ENCODE data around the gene NUDT9.
"Not testable (repeated sequence)": the region's sequence is repeated elsewhere in the genome, so short reads cannot be mapped to it uniquely, and the experiment has no call there.

The NUDT9 gene

GRCh38 chr4:87491851-87492250 lies 69.5 kb downstream of the NUDT9 start:
- H3K9me3 ChIP-seq (ENCODE audit: control insufficient read depth, low read length); H3K9ac ChIP-seq (ENCODE audit: low read length); H3K27me3 ChIP-seq (replicated peaks; ENCODE audit: control insufficient read depth, insufficient read depth, low read length); H3K4me3 ChIP-seq (ENCODE audit: low read length); H3K36me3 ChIP-seq (ENCODE audit: control insufficient read depth, insufficient read depth, low read length, severe bottlenecking); DNase-seq (ENCODE audit: low read depth): not testable (repeated sequence)
- peaks cover 28% of the 10 kb centered on the region for H3K4me1 ChIP-seq (ENCODE audit: control insufficient read depth, insufficient read depth, low read length)

DNA sequence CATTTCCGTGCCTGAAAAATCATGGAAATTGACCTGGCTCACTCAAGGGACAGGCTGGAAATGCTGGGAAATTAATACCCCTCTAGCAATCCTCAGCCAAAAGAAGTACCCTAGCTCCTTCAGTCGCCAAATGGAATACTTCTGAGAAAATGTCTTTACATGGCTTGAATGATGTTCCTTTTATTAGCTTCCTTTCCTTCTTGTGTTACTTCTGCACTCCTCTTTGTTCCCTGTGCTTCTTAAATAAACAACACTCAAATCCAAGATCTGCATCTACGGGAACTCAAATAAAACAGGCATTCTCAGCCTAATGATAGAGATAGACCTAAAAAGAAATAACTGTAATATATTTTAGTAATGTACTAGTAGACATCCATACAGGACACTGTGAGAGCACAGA lies 70.7 kb downstream of the NUDT9 start:
- no peak for DNase-seq (ENCODE audit: low read depth)
- Histone ChIP-seq H3K9me3 (ENCODE audit: control insufficient read depth, low read length) (no peaks in the 10 kb centered on the region), H3K9ac (ENCODE audit: low read length) (no peak overlapping the region), H3K4me1 (ENCODE audit: control insufficient read depth, insufficient read depth, low read length) (peaks cover 33% of the 10 kb centered on the region), H3K4me3 (ENCODE audit: low read length) (peak overlapping the region; percentile 17), H3K27me3 (replicated peaks; ENCODE audit: control insufficient read depth, insufficient read depth, low read length) (no peaks in the 10 kb centered on the region), H3K36me3 (ENCODE audit: control insufficient read depth, insufficient read depth, low read length, severe bottlenecking) (no peaks in the 10 kb centered on the region)

DNA sequence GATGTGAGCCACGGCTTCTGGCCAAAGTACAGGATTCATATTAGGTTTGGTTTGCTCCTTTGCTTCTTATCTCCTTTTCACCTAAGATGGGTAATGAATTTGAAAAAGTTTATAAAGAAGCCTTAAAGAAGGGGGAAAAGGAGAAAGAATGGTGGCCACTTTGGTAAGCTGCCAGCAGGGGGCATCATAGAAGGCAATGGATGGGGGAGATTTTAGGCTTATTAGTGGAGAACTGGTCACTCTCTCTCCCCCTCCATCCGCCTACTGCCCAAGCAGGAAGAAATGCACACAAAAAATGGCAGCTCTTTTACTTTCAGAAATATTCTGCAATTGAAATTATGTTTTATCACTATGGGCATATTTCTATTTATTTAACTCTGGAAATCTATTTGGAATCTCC lies 74.8 kb downstream of the NUDT9 start:
- H3K27me3 ChIP-seq (replicated peaks; ENCODE audit: control insufficient read depth, insufficient read depth, low read length): no peaks in the 10 kb centered on the region
- peaks cover 23% of the 10 kb centered on the region for H3K4me1 ChIP-seq (ENCODE audit: control insufficient read depth, insufficient read depth, low read length)
- H3K9me3 ChIP-seq (ENCODE audit: control insufficient read depth, low read length): no peaks in the 10 kb centered on the region
- no peak for DNase-seq (ENCODE audit: low read depth)
- no peaks in the 10 kb centered on the region for H3K36me3 ChIP-seq (ENCODE audit: control insufficient read depth, insufficient read depth, low read length, severe bottlenecking)
- H3K9ac ChIP-seq (ENCODE audit: low read length): no peak overlapping the region
- H3K4me3 ChIP-seq (ENCODE audit: low read length): no peak overlapping the region

DNA sequence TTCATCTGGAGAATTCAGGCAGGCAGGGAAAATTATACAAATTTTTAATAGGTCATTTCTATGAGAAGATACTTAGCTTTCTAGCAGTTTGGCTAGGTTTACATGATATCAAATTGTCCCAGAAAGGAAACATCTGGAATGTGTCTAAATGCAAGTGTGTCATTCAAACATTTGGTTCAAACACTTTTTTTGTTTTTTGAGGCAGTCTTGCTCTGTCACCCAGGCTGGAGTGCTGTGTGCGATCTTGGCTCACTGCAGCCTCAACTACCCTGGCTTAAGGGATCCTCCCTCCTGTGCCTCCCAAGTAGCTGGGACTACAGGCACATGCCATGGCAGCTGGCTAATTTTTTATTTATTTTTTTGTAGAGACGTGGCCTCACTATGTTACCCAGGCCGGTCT lies 75.2 kb downstream of the NUDT9 start:
- no peaks in the 10 kb centered on the region for H3K27me3 ChIP-seq (replicated peaks; ENCODE audit: control insufficient read depth, insufficient read depth, low read length)
- H3K4me3 ChIP-seq (ENCODE audit: low read length): no peak overlapping the region
- no peak for DNase-seq (ENCODE audit: low read depth)
- H3K36me3 ChIP-seq (ENCODE audit: control insufficient read depth, insufficient read depth, low read length, severe bottlenecking): no peaks in the 10 kb centered on the region
- no peaks in the 10 kb centered on the region for H3K9me3 ChIP-seq (ENCODE audit: control insufficient read depth, low read length)
- peak overlapping the region; percentile 9 for H3K9ac ChIP-seq (ENCODE audit: low read length)
- H3K4me1 ChIP-seq (ENCODE audit: control insufficient read depth, insufficient read depth, low read length): peaks cover 23% of the 10 kb centered on the region

- Histone ChIP-seq H3K27me3 (replicated peaks; ENCODE audit: control insufficient read depth, insufficient read depth, low read length) (no peaks in the 10 kb centered on the region), H3K36me3 (ENCODE audit: control insufficient read depth, insufficient read depth, low read length, severe bottlenecking) (no peaks in the 10 kb centered on the region), H3K9me3 (ENCODE audit: control insufficient read depth, low read length) (no peaks in the 10 kb centered on the region), H3K4me1 (ENCODE audit: control insufficient read depth, insufficient read depth, low read length) (peaks cover 17% of the 10 kb centered on the region), H3K4me3 (ENCODE audit: low read length) (peak overlapping the region; percentile 76), H3K9ac (ENCODE audit: low read length) (peak overlapping the region; percentile 9)
- peak; percentile 74 for DNase-seq (ENCODE audit: low read depth)
These were observed 76.1 kb downstream of the NUDT9 start for GRCh38 chr4:87498446-87498900.

DNA sequence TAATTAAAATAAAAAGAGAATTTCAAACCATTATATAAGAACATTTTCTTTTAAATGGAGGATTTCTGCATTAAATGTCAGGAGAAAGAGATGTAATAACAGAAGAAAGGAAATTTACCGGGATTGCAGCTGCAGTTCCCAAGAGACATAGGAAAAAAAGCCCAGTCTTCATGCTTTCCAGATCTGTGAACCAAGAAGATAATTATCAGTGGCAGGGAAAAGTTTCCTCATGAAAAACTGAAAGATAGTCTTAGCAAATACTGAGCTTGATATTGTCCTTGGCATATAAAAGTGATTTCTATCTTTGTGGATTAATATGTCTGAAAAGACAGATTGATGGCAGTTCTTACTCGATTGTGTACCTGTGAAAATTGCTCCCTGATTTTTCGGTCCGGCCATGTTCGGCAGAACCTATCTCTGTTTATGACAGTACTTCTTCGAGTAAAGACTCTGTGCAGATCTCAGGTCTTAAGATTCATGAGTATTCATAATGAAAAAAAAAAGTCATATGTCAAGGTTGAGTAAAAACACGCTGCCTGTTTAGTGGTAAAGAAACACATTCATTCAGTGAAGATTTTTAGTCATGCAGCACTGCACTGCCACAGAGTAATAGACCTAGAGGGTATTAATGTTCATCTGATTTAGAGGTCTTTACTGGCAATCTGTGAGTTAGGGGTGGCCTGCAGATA lies 77.2 kb downstream of the NUDT9 start:
- no peak overlapping the region for H3K9ac ChIP-seq (ENCODE audit: low read length)

DNA sequence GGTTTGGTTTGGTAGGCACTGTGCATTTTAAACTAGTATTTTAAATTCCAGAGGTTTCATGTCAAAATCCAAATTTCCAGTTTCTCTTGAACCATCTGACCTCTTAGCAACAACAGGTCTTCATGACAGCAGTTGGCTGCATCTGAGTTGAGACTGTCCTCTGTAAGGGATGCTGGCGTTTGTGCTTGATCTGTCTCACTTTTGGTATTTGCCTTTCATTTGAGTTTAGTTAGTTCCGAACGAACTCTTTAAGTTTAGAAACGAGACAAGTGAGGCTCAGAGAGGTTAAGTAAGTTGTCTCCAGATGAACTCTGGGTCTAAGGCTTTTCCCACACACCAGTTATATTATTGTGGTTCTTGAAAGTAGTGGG lies 77.7 kb downstream of the NUDT9 start:
- Histone ChIP-seq H3K36me3 (ENCODE audit: control insufficient read depth, insufficient read depth, low read length, severe bottlenecking) (no peaks in the 10 kb centered on the region), H3K9ac (ENCODE audit: low read length) (no peak overlapping the region), H3K4me1 (ENCODE audit: control insufficient read depth, insufficient read depth, low read length) (peaks cover 17% of the 10 kb centered on the region), H3K9me3 (ENCODE audit: control insufficient read depth, low read length) (no peaks in the 10 kb centered on the region), H3K27me3 (replicated peaks; ENCODE audit: control insufficient read depth, insufficient read depth, low read length) (no peaks in the 10 kb centered on the region), H3K4me3 (ENCODE audit: low read length) (no peak overlapping the region)
- DNase-seq (ENCODE audit: low read depth): no peak

More for the DNA sequence above, 77.2 kb downstream of the NUDT9 start:
- H3K4me1 ChIP-seq (ENCODE audit: control insufficient read depth, insufficient read depth, low read length): peaks cover 17% of the 10 kb centered on the region
- H3K36me3 ChIP-seq (ENCODE audit: control insufficient read depth, insufficient read depth, low read length, severe bottlenecking): no peaks in the 10 kb centered on the region
- peak; percentile 23 for DNase-seq (ENCODE audit: low read depth)
- no peaks in the 10 kb centered on the region for H3K27me3 ChIP-seq (replicated peaks; ENCODE audit: control insufficient read depth, insufficient read depth, low read length)
- H3K9me3 ChIP-seq (ENCODE audit: control insufficient read depth, low read length): no peaks in the 10 kb centered on the region
- no peak overlapping the region for H3K4me3 ChIP-seq (ENCODE audit: low read length)

GRCh38 chr4:87502580-87503238 lies 80.3 kb downstream of the NUDT9 start:
- Histone ChIP-seq H3K4me1 (ENCODE audit: control insufficient read depth, insufficient read depth, low read length) (peaks cover 30% of the 10 kb centered on the region), H3K27me3 (replicated peaks; ENCODE audit: control insufficient read depth, insufficient read depth, low read length) (no peaks in the 10 kb centered on the region), H3K9ac (ENCODE audit: low read length) (no peak overlapping the region), H3K36me3 (ENCODE audit: control insufficient read depth, insufficient read depth, low read length, severe bottlenecking) (no peaks in the 10 kb centered on the region), H3K4me3 (ENCODE audit: low read length) (no peak overlapping the region), H3K9me3 (ENCODE audit: control insufficient read depth, low read length) (no peaks in the 10 kb centered on the region)
- DNase-seq (ENCODE audit: low read depth): no peak

DNA sequence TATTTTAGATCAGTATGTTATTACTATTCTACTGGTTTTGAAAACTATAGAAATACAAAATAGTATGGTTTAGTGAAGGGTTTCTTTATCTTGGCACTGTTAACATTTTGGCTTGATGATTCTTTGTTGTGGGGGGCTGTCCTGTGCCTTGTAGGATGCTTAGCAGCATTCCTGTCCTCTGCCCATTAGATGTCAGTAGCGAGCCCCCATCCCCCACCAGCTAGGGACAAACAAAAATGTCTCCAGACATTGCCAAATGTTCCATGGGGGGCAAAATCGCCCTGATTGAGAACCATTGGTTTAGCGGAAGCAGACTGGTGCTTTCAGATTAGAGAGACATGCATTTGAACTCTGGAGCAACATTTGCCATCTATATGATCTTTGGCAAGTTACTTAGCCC lies 83.5 kb downstream of the NUDT9 start:
- no peak overlapping the region for H3K9ac ChIP-seq (ENCODE audit: low read length)
- H3K27me3 ChIP-seq (replicated peaks; ENCODE audit: control insufficient read depth, insufficient read depth, low read length): no peaks in the 10 kb centered on the region
- H3K4me3 ChIP-seq (ENCODE audit: low read length): no peak overlapping the region
- H3K4me1 ChIP-seq (ENCODE audit: control insufficient read depth, insufficient read depth, low read length): peaks cover 22% of the 10 kb centered on the region
- H3K36me3 ChIP-seq (ENCODE audit: control insufficient read depth, insufficient read depth, low read length, severe bottlenecking): no peaks in the 10 kb centered on the region
- no peak for DNase-seq (ENCODE audit: low read depth)
- H3K9me3 ChIP-seq (ENCODE audit: control insufficient read depth, low read length): no peaks in the 10 kb centered on the region

DNA sequence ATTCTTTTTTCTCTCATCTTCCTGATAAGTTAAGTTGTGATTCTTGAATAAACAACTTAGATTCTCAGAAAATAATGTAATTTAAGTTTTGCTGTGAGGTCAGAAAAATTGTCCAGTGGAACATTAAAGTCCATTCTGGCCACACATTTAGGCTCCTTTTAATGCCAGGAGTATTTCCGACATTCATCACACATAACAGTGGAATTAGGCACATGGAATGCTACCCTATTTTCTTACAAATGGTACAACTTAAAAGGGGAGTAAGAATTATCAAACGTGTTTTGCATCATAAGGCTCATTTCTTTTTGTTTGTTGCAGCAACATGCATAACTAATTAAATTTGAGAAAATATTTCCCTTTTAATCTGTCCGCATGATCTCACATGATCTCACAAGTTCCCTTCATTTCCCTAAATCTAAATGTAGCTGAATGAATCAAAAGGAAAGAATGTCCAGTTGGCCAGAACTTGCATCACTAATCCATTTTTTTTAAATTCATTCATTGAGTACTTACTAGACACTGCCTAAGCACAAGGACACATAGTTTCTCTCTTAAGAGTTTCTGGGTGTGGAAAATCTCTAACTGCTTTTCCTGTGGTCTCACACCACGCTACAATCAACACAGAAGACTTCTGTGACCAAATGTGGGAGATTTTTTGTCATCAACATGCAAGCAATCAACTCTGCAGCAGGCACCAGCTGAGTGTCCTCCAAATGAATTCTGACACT lies 84.8 kb downstream of the NUDT9 start:
- Histone ChIP-seq H3K9me3 (ENCODE audit: control insufficient read depth, low read length) (no peaks in the 10 kb centered on the region), H3K9ac (ENCODE audit: low read length) (no peak overlapping the region), H3K27me3 (replicated peaks; ENCODE audit: control insufficient read depth, insufficient read depth, low read length) (no peaks in the 10 kb centered on the region), H3K36me3 (ENCODE audit: control insufficient read depth, insufficient read depth, low read length, severe bottlenecking) (no peaks in the 10 kb centered on the region), H3K4me3 (ENCODE audit: low read length) (peak overlapping the region; percentile 39), H3K4me1 (ENCODE audit: control insufficient read depth, insufficient read depth, low read length) (peaks cover 22% of the 10 kb centered on the region)
- peak; percentile 90 for DNase-seq (ENCODE audit: low read depth)

All from adipocyte (in vitro differentiated cells).